KOPT-K1 (cell line): ENCODE results near the gene NEU1.
"Not testable (repeated sequence)": the region's sequence is repeated elsewhere in the genome, so short reads cannot be mapped to it uniquely, and the experiment has no call there.

ENCODE experiments used
- H3K27ac ChIP-seq: fragments of 200-600 bp; sonication (generic); 2 replicates; pipeline ENCODE4 v1.5.1; 2016; ENCODE audit warnings: antibody characterized with exemption, mild to moderate bottlenecking, low read depth, low read length; ENCODE audit not compliant: poor library complexity, severe bottlenecking
- H3K36me3 ChIP-seq: fragments of 200-600 bp; sonication (generic); 2 replicates; pipeline ENCODE4 v1.5.1; 2017; ENCODE audit warnings: antibody characterized with exemption, mild to moderate bottlenecking, low read length, moderate library complexity; ENCODE audit not compliant: insufficient read depth
- H3K9me3 ChIP-seq: fragments of 200-600 bp; sonication (generic); 2 replicates; pipeline ENCODE4 v1.5.1; 2017; ENCODE audit warnings: antibody characterized with exemption, low read length, mild to moderate bottlenecking; ENCODE audit not compliant: insufficient read depth, poor library complexity, severe bottlenecking

The NEU1 gene

GRCh38 chr6:31847276-31847978, 15.2 kb downstream of the NEU1 start:
- Histone ChIP-seq H3K27ac (no peak overlapping the region), H3K9me3 (no peaks in the 10 kb centered on the region), H3K36me3 (no peaks in the 10 kb centered on the region)

GRCh38 chr6:31844507-31844906, 18.1 kb downstream of the NEU1 start:
- Histone ChIP-seq H3K9me3 (no peaks in the 10 kb centered on the region), H3K36me3 (peaks cover 18% of the 10 kb centered on the region), H3K27ac (no peak overlapping the region)

- H3K27ac ChIP-seq, result no peak overlapping the region
- peaks cover 43% of the 10 kb centered on the region for H3K36me3 ChIP-seq
- no peaks in the 10 kb centered on the region for H3K9me3 ChIP-seq
Observed at GRCh38 chr6:31842053-31842452, 20.6 kb downstream of the NEU1 start.

GRCh38 chr6:31839779-31840126, 22.9 kb downstream of the NEU1 start:
- not testable (repeated sequence) for H3K27ac ChIP-seq
- H3K36me3 ChIP-seq, result peaks cover 57% of the 10 kb centered on the region

GRCh38 chr6:31838968-31839367, 23.7 kb downstream of the NEU1 start:
- peaks cover 57% of the 10 kb centered on the region for H3K36me3 ChIP-seq
- no peaks in the 10 kb centered on the region for H3K9me3 ChIP-seq
- H3K27ac ChIP-seq, result no peak overlapping the region

More at GRCh38 chr6:31839779-31840126, 22.9 kb downstream of the NEU1 start:
- H3K9me3 ChIP-seq, result not testable (repeated sequence)

- Histone ChIP-seq H3K27ac (peak overlapping the region; percentile 96), H3K36me3 (peaks cover 57% of the 10 kb centered on the region)
- not testable (repeated sequence) for H3K9me3 ChIP-seq
Observed at GRCh38 chr6:31838114-31838553, 24.5 kb downstream of the NEU1 start.

- peaks cover 57% of the 10 kb centered on the region for H3K36me3 ChIP-seq
- H3K27ac ChIP-seq, result peak overlapping the region; percentile 96
- H3K9me3 ChIP-seq, result no peaks in the 10 kb centered on the region
Observed at GRCh38 chr6:31837369-31838113, 25.1 kb downstream of the NEU1 start.

GRCh38 chr6:31836474-31837368, 25.9 kb downstream of the NEU1 start:
- Histone ChIP-seq H3K9me3 (no peaks in the 10 kb centered on the region), H3K27ac (peak overlapping the region; percentile 96), H3K36me3 (peaks cover 57% of the 10 kb centered on the region)

GRCh38 chr6:31836047-31836473, 26.6 kb downstream of the NEU1 start:
- peaks cover 59% of the 10 kb centered on the region for H3K36me3 ChIP-seq

GRCh38 chr6:31834367-31835250, 28.0 kb downstream of the NEU1 start:
- Histone ChIP-seq H3K27ac (peak overlapping the region; percentile 96), H3K36me3 (peaks cover 44% of the 10 kb centered on the region), H3K9me3 (no peaks in the 10 kb centered on the region)

More at GRCh38 chr6:31836047-31836473, 26.6 kb downstream of the NEU1 start:
- H3K27ac ChIP-seq, result peak overlapping the region; percentile 96
- H3K9me3 ChIP-seq, result no peaks in the 10 kb centered on the region

- Histone ChIP-seq H3K27ac (peak overlapping the region; percentile 55), H3K36me3 (peaks cover 14% of the 10 kb centered on the region), H3K9me3 (no peaks in the 10 kb centered on the region)
Observed at GRCh38 chr6:31831350-31832215, 31.0 kb downstream of the NEU1 start.

- Histone ChIP-seq H3K27ac (peak overlapping the region; percentile 55), H3K36me3 (peaks cover 7% of the 10 kb centered on the region), H3K9me3 (no peaks in the 10 kb centered on the region)
Observed at GRCh38 chr6:31830886-31831335, 31.7 kb downstream of the NEU1 start.

GRCh38 chr6:31829633-31830283, 32.9 kb downstream of the NEU1 start:
- H3K27ac ChIP-seq, result peak overlapping the region; percentile 63
- H3K36me3 ChIP-seq, result peaks cover 5% of the 10 kb centered on the region; the same call in 1 of the 2 replicates
- no peaks in the 10 kb centered on the region for H3K9me3 ChIP-seq
